HepG2 (cell line): ENCODE data around the gene R3HDM4. TPM values are rescaled to one million over a fixed set of nuclear protein-coding genes. Genes with fewer than 3 reads are reported as not detected.

Source experiments
- ELF1 ChIP-seq: sonication (generic); formaldehyde crosslinking; IDR thresholded peaks from 2 replicates; pipeline ENCODE4 v1.4.0; 2020; ENCODE audit warnings: missing genetic modification reagents
- ESRRA ChIP-seq: sonication (generic); formaldehyde crosslinking; IDR thresholded peaks from 2 replicates; pipeline ENCODE4 v1.5.1; 2020; ENCODE audit warnings: mild to moderate bottlenecking, low read depth, missing genetic modification reagents
- FOXA3 ChIP-seq: IDR thresholded peaks from 2 replicates; pipeline ENCODE4 v1.6.1; 2016; ENCODE audit warnings: missing genetic modification reagents, missing compliant biosample characterization
- FOXP1 ChIP-seq, 2 experiments: fragments of 450-650 bp in 1 of 2; IDR thresholded peaks; 2 replicates each; pipeline ENCODE4 v1.6.1; 2017 to 2018; ENCODE audit warnings: antibody characterized with exemption in 1 of 2
- HDAC1 ChIP-seq: sonication (generic); formaldehyde crosslinking; IDR thresholded peaks from 2 replicates; pipeline ENCODE4 v1.5.1; 2020; ENCODE audit warnings: mild to moderate bottlenecking, missing genetic modification reagents
- KDM5A ChIP-seq: fragments of 200-600 bp; sonication (generic); IDR thresholded peaks from 2 replicates; pipeline ENCODE4 v1.7.0; 2018; ENCODE audit warnings: antibody characterized with exemption, mild to moderate bottlenecking, low read length, borderline replicate concordance
- MAFF ChIP-seq: IDR thresholded peaks from 2 replicates; pipeline ENCODE4 v1.6.1; 2011; ENCODE audit warnings: low read depth, low read length, improper control_type of control experiment
- MED8 ChIP-seq: sonication (generic); formaldehyde crosslinking; IDR thresholded peaks from 2 replicates; pipeline ENCODE4 v1.8.1; 2023; ENCODE audit warnings: mild to moderate bottlenecking, missing genetic modification reagents; ENCODE audit not compliant: insufficient replicate concordance
- NFRKB ChIP-seq: fragments of 450-650 bp; IDR thresholded peaks from 2 replicates; pipeline ENCODE4 v1.6.1; 2017
- NFYC ChIP-seq: IDR thresholded peaks from 2 replicates; pipeline ENCODE4 v1.6.1; 2016; ENCODE audit warnings: missing genetic modification reagents, missing compliant biosample characterization
- PRPF4 ChIP-seq: fragments of 200-400 bp; formaldehyde crosslinking; IDR thresholded peaks from 2 replicates; pipeline ENCODE4 v1.6.1; 2016; ENCODE audit warnings: low read length, low read depth; ENCODE audit not compliant: poor library complexity, severe bottlenecking
- RCOR2 ChIP-seq: IDR thresholded peaks from 2 replicates; pipeline ENCODE4 v1.6.1; 2016; ENCODE audit warnings: missing biosample characterization, missing genetic modification reagents
- SOX6 ChIP-seq, 2 experiments: fragments of 450-650 bp in 1 of 2; sonication (generic) in 1 of 2; formaldehyde crosslinking in 1 of 2; IDR thresholded peaks; 2 replicates each; pipeline versions ENCODE4 v1.4.0 to v1.6.1; 2017 to 2020; ENCODE audit warnings: antibody characterized with exemption in 1 of 2, mild to moderate bottlenecking in 1 of 2, missing genetic modification reagents in 1 of 2
- SP5 ChIP-seq: IDR thresholded peaks from 2 replicates; pipeline ENCODE4 v1.6.1; 2016; ENCODE audit warnings: low read depth, borderline replicate concordance
- SSRP1 ChIP-seq: IDR thresholded peaks from 2 replicates; pipeline ENCODE4 v1.6.1; 2016; ENCODE audit warnings: control low read depth
- STAG1 ChIP-seq: sonication (generic); formaldehyde crosslinking; IDR thresholded peaks from 2 replicates; pipeline ENCODE4 v1.4.0; 2020; ENCODE audit warnings: missing genetic modification reagents
- ZNF274 ChIP-seq: sonication (generic); formaldehyde crosslinking; IDR thresholded peaks from 2 replicates; pipeline ENCODE4 v1.5.1; 2020; ENCODE audit warnings: mild to moderate bottlenecking, missing genetic modification reagents
- ZNF382 ChIP-seq: sonication (generic); formaldehyde crosslinking; IDR thresholded peaks from 2 replicates; pipeline ENCODE4 v1.5.0; 2020; ENCODE audit warnings: missing genetic modification reagents, mild to moderate bottlenecking, borderline replicate concordance
- polyA plus RNA-seq, 8 experiments: library from polyadenylated mRNA; depleted of rRNA in 3 of 8; stranded (reverse) in 7 of 8; unstranded in 1 of 8; fragments of >200 nt; fragmentation: Illumina TruSeq in 4 of 8; extraction: Trizol in 4 of 8; gene quantifications; 2 replicates each; pipeline versions ENCODE4 v1.2.1 to v1.2.3, GENCODE V29; 2011 to 2016; ENCODE audit warnings: low read depth in 4 of 8, missing spikeins in 1 of 8, mixed read lengths in 1 of 8; ENCODE audit not compliant: insufficient read depth in 1 of 8
- total RNA-seq, 5 experiments: library from RNA; depleted of rRNA; stranded (reverse); fragments of >200 nt; fragmentation: Illumina TruSeq; extraction: Trizol; gene quantifications; 2 replicates each; pipeline ENCODE4 v1.2.3, GENCODE V29; 2016; ENCODE audit warnings: low read depth in 1 of 5
- TF ChIP-seq, protein P1 (sequence below): sonication (generic); formaldehyde crosslinking; conservative IDR thresholded peaks from 2 replicates; pipeline ENCODE4 v1.8.0; 2022; ENCODE audit warnings: missing genetic modification reagents
- TF ChIP-seq, protein P2 (sequence below): sonication (generic); formaldehyde crosslinking; IDR thresholded peaks from 2 replicates; pipeline ENCODE4 v1.4.0; 2020; ENCODE audit warnings: mild to moderate bottlenecking, low read depth, missing genetic modification reagents
- TF ChIP-seq, protein P3 (sequence below): sonication (generic); formaldehyde crosslinking; IDR thresholded peaks from 2 replicates; pipeline ENCODE4 v1.4.0; 2020; ENCODE audit warnings: mild to moderate bottlenecking, missing genetic modification reagents
- TF ChIP-seq, protein P4 (sequence below): sonication (generic); formaldehyde crosslinking; IDR thresholded peaks from 2 replicates; pipeline ENCODE4 v1.9.0; 2021; ENCODE audit warnings: missing genetic modification reagents, borderline replicate concordance

R3HDM4 gene
- total and polyA plus RNA-seq, 2 of the 13 experiments (the other 11 are each of a cell fraction or from before 2014, with no cell fraction given): 26.2 to 26.9 TPM

DNA sequence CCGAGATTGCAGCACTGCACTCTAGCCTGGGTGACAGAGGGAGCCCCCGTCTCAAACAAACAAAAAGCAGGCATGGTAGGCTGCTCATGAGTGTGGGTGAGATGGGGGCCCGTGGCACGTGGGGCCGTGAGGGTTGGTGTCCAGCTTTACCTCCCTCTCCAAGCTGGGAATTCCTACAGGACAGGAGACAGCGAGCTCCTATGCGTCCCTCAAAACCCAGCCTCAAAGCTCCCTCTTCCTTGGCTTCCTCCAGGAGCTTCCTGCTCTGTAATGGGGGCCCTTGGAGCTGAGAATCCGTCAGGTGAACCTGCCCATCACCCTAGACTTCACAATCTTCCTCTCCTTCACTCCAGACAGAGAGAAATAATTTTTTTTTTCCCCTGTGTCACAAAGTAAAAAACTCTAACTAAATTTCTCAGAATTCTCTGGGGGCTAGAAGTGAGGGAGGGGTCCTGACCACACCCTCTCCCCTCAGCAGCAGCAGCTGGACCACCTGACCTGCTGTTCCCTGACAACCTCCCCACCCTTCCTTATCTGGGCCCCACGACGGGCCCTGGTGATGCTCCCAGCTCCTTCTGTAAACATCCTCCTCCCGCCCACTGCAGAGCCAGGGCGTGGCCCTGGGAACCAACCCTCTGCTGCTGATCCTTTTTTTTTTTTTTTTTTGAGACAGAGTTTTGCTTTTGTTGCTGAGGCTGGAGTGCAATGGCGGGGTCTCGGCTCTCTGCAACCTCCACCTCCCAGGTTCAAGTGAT is 49.0 kb upstream of the R3HDM4 start (continued):
- TF ChIP-seq, protein P1, sequence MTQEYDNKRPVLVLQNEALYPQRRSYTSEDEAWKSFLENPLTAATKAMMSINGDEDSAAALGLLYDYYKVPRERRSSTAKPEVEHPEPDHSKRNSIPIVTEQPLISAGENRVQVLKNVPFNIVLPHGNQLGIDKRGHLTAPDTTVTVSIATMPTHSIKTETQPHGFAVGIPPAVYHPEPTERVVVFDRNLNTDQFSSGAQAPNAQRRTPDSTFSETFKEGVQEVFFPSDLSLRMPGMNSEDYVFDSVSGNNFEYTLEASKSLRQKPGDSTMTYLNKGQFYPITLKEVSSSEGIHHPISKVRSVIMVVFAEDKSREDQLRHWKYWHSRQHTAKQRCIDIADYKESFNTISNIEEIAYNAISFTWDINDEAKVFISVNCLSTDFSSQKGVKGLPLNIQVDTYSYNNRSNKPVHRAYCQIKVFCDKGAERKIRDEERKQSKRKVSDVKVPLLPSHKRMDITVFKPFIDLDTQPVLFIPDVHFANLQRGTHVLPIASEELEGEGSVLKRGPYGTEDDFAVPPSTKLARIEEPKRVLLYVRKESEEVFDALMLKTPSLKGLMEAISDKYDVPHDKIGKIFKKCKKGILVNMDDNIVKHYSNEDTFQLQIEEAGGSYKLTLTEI (CRISPR knock-in tag): no peak
- no peak for TF ChIP-seq ZNF382 (CRISPR knock-in tag)
- no peak for TF ChIP-seq NFYC (CRISPR knock-in tag)
- TF ChIP-seq RCOR2 (CRISPR knock-in tag): 0 out of 2 replicates have a peak, but pooled peaks have one; percentile 18
- TF ChIP-seq, protein P2, sequence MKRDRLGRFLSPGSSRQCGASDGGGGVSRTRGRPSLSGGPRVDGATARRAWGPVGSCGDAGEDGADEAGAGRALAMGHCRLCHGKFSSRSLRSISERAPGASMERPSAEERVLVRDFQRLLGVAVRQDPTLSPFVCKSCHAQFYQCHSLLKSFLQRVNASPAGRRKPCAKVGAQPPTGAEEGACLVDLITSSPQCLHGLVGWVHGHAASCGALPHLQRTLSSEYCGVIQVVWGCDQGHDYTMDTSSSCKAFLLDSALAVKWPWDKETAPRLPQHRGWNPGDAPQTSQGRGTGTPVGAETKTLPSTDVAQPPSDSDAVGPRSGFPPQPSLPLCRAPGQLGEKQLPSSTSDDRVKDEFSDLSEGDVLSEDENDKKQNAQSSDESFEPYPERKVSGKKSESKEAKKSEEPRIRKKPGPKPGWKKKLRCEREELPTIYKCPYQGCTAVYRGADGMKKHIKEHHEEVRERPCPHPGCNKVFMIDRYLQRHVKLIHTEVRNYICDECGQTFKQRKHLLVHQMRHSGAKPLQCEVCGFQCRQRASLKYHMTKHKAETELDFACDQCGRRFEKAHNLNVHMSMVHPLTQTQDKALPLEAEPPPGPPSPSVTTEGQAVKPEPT (CRISPR knock-in tag): no peak
- no peak for TF ChIP-seq ZNF274
- no peak for TF ChIP-seq ESRRA
- TF ChIP-seq SSRP1: peak; percentile 35; the same call in 1 of the 2 replicates
- TF ChIP-seq ELF1 (CRISPR knock-in tag): no peak
- TF ChIP-seq KDM5A: no peak
- no peak for TF ChIP-seq NFRKB
- TF ChIP-seq PRPF4: no peak
- no peak for TF ChIP-seq MAFF
- TF ChIP-seq FOXA3 (CRISPR knock-in tag): peak; percentile 72
- TF ChIP-seq SP5 (CRISPR knock-in tag): peak; percentile 48; the same call in 1 of the 2 replicates
- TF ChIP-seq HDAC1 (CRISPR knock-in tag): 0 out of 2 replicates have a peak, but pooled peaks have one; percentile 30
- TF ChIP-seq, protein P3, sequence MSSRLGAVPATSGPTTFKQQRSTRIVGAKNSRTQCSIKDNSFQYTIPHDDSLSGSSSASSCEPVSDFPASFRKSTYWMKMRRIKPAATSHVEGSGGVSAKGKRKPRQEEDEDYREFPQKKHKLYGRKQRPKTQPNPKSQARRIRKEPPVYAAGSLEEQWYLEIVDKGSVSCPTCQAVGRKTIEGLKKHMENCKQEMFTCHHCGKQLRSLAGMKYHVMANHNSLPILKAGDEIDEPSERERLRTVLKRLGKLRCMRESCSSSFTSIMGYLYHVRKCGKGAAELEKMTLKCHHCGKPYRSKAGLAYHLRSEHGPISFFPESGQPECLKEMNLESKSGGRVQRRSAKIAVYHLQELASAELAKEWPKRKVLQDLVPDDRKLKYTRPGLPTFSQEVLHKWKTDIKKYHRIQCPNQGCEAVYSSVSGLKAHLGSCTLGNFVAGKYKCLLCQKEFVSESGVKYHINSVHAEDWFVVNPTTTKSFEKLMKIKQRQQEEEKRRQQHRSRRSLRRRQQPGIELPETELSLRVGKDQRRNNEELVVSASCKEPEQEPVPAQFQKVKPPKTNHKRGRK (CRISPR knock-in tag): no peak
- no peak for TF ChIP-seq STAG1 (CRISPR knock-in tag)
- TF ChIP-seq SOX6 (IDR thresholded peaks at IDR 0.05): no peak
- no peak for TF ChIP-seq SOX6 (CRISPR knock-in tag; IDR thresholded peaks at IDR 0.05)
- TF ChIP-seq, protein P4, sequence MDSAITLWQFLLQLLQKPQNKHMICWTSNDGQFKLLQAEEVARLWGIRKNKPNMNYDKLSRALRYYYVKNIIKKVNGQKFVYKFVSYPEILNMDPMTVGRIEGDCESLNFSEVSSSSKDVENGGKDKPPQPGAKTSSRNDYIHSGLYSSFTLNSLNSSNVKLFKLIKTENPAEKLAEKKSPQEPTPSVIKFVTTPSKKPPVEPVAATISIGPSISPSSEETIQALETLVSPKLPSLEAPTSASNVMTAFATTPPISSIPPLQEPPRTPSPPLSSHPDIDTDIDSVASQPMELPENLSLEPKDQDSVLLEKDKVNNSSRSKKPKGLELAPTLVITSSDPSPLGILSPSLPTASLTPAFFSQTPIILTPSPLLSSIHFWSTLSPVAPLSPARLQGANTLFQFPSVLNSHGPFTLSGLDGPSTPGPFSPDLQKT (CRISPR knock-in tag): no peak
- TF ChIP-seq FOXP1 (IDR thresholded peaks at IDR 0.05): no peak
- 0 out of 2 replicates have a peak, but pooled peaks have one; percentile 12 for TF ChIP-seq FOXP1 (CRISPR knock-in tag; IDR thresholded peaks at IDR 0.05)
- no peak for TF ChIP-seq MED8 (CRISPR knock-in tag)
